Right lobe of liver (tissue), 4 donors: ENCODE measurements around the gene SGSM2.
A peak's percentile ranks its signal among the peaks of the same experiment; 100 is the strongest.

Experiments used
- POLR2A ChIP-seq: fragments of 450-650 bp; IDR thresholded peaks from one replicate; pipeline ENCODE4 v1.6.1; 2017; ENCODE audit warnings: antibody characterized with exemption, mild to moderate bottlenecking
- TF ChIP-seq, protein P1 (sequence below), 4 donors: fragments of 200-600 bp in 3 of 4; fragments of 450-650 bp in 1 of 4; IDR thresholded peaks; one replicate each; pipeline versions ENCODE4 v1.5.1 to v1.8.0; 2016 to 2022; ENCODE audit warnings: antibody characterized with exemption in 4 of 4, mild to moderate bottlenecking in 2 of 4
- donor health status: DM: no; HTN: no; CAD: no.
- donor health status: DM: no; HTN: no; CAD: no.
- donor health status: DM: no; HTN: yes; CAD: no.

DNA sequence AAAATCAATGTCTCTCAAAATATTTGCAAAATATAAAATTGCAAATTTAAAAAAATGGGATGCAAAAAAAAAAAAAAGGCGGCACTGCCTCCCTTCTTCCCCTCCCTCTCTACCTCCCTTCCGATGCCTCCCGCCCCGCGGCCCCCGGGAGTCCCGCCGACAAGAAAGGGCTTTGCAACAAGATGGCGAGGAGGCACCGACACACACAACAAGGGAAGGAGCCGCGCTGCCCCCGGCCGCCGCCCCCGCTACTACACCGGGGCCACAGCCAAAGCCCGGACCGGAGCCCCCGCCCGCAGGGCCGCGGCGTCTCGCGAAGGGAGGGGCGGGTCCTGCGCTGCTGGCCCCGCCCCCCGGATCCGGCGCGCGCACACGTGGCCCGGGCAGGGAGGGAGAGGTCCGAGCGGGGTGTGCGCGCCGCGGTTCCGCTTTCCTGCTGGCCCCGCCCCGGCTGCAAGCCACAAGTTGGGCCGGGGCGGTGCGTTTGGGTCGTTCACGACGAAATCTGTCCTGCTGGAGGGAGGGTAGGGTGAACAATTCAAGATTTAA is 63.6 kb downstream of the SGSM2 start, which contains the start of gene MNT:
- TF ChIP-seq, protein P1, sequence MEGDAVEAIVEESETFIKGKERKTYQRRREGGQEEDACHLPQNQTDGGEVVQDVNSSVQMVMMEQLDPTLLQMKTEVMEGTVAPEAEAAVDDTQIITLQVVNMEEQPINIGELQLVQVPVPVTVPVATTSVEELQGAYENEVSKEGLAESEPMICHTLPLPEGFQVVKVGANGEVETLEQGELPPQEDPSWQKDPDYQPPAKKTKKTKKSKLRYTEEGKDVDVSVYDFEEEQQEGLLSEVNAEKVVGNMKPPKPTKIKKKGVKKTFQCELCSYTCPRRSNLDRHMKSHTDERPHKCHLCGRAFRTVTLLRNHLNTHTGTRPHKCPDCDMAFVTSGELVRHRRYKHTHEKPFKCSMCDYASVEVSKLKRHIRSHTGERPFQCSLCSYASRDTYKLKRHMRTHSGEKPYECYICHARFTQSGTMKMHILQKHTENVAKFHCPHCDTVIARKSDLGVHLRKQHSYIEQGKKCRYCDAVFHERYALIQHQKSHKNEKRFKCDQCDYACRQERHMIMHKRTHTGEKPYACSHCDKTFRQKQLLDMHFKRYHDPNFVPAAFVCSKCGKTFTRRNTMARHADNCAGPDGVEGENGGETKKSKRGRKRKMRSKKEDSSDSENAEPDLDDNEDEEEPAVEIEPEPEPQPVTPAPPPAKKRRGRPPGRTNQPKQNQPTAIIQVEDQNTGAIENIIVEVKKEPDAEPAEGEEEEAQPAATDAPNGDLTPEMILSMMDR (IDR thresholded peaks at IDR 0.05), result peak in 1 of 4 donors; percentile 8
- peak; percentile 67 for TF ChIP-seq POLR2A
